GM12878 (cell line): Measurements from ENCODE around the gene RGL4. TPM values are rescaled to one million over a fixed set of nuclear protein-coding genes. Genes with fewer than 3 reads are reported as not detected.

Experiments used
- ATAC-seq: fragments of 200-7000 bp; cut with Tn5 transposase; 3 replicates; pipeline ENCODE4 v1.9.1; 2020; ENCODE audit warnings: mild to moderate bottlenecking, moderate library complexity
- BruUV-seq: library from RNA; stranded (reverse); fragments of 400-500 nt; replicated peaks from 2 replicates; lab custom pipeline; 2021; lab: Mats Ljungman, UMichigan
- CTCF ChIA-PET: fragments of 300-600 bp; sonication (Branson Sonifier 250); formaldehyde crosslinking; extraction: SDS; loops from one replicate; lab custom pipeline; 2021; ENCODE audit warnings: inconsistent platforms; lab: Yijun Ruan, JAX
- POLR2A ChIA-PET: fragments of 350-600 bp; formaldehyde crosslinking; extraction: SDS; loops from one replicate; lab custom pipeline; 2021; ENCODE audit warnings: inconsistent platforms; lab: Charles Lee
- RAD21 ChIA-PET: fragments of 300-600 bp; sonication (Branson Sonifier 250); formaldehyde crosslinking; loops from one replicate; lab custom pipeline; 2023; ENCODE audit warnings: antibody characterized with exemption; ENCODE audit not compliant: unreplicated experiment; lab: Charles Lee
- SMC1A ChIA-PET: fragments of 300-600 bp; sonication (Branson Sonifier 250); formaldehyde crosslinking; loops from one replicate; lab custom pipeline; 2023; ENCODE audit not compliant: unreplicated experiment, uncharacterized antibody; lab: Charles Lee
- DNase-seq: peaks from one replicate; pipeline ENCODE4 v3.0.0-alpha.2; 2011; ENCODE audit warnings: low read depth, low spot score
- FAIRE-seq: peaks from 3 replicates; lab custom pipeline; 2011; peaks lifted over from hg19 to GRCh38; lab: Jason Lieb, UNC
- H2AFZ ChIP-seq: 2 replicates; pipeline ENCODE4 v1.6.0; 2011; ENCODE audit warnings: low read depth, low read length, control low read depth; ENCODE audit not compliant: control insufficient read depth
- H3K27ac ChIP-seq: 2 replicates; pipeline ENCODE4 v1.5.1; 2011; ENCODE audit warnings: control low read depth; ENCODE audit not compliant: control insufficient read depth, insufficient read depth
- H3K27me3 ChIP-seq, 2 experiments: replicated peaks in 1 of 2; 2 replicates each; pipeline versions ENCODE4 v1.6.0 to v1.6.1; 2011; ENCODE audit warnings: low read length in 1 of 2; ENCODE audit not compliant: control insufficient read depth in 2 of 2, insufficient read depth in 2 of 2
- H3K36me3 ChIP-seq, 2 experiments: 2 replicates each; pipeline ENCODE4 v1.5.1; 2011; ENCODE audit warnings: low read length in 1 of 2; ENCODE audit not compliant: control insufficient read depth in 2 of 2, insufficient read depth in 2 of 2
- H3K4me1 ChIP-seq: 2 replicates; pipeline ENCODE4 v1.6.1; 2011; ENCODE audit warnings: mild to moderate bottlenecking, low read length, moderate library complexity, mixed read lengths; ENCODE audit not compliant: control insufficient read depth, insufficient read depth
- H3K4me2 ChIP-seq: 2 replicates; pipeline ENCODE4 v1.6.0; 2011; ENCODE audit warnings: control low read depth; ENCODE audit not compliant: control insufficient read depth, insufficient read depth
- H3K4me3 ChIP-seq: fragments of 200-600 bp; sonication (generic); 2 replicates; pipeline ENCODE4 v1.5.1; 2016
- H3K79me2 ChIP-seq: 2 replicates; pipeline ENCODE4 v1.6.0; 2011; ENCODE audit warnings: low read length; ENCODE audit not compliant: control insufficient read depth, insufficient read depth
- H3K9ac ChIP-seq: 2 replicates; pipeline ENCODE4 v1.8.0; 2011; ENCODE audit warnings: low read length, control low read depth, mixed read lengths; ENCODE audit not compliant: control insufficient read depth, insufficient read depth
- H3K9me3 ChIP-seq: replicated peaks from 3 replicates; pipeline ENCODE4 v1.5.1; 2011; ENCODE audit warnings: mild to moderate bottlenecking, low read length; ENCODE audit not compliant: control insufficient read depth, insufficient read depth
- H4K20me1 ChIP-seq: 2 replicates; pipeline ENCODE4 v1.6.0; 2011; ENCODE audit not compliant: control insufficient read depth, insufficient read depth
- BMI1 ChIP-seq: fragments of 450-650 bp; IDR thresholded peaks from 2 replicates; pipeline ENCODE4 v1.6.1; 2016; ENCODE audit warnings: mild to moderate bottlenecking, moderate library complexity, borderline replicate concordance
- DPF2 ChIP-seq: fragments of 450-650 bp; IDR thresholded peaks from 2 replicates; pipeline ENCODE4 v1.6.1; 2017; ENCODE audit warnings: mild to moderate bottlenecking
- EGR1 ChIP-seq, 2 experiments: IDR thresholded peaks; 1 replicate in 1 of 2; 2 replicates in 1 of 2; pipeline ENCODE4 v1.6.1; 2011 to 2012; ENCODE audit warnings: low read depth in 2 of 2, low read length in 2 of 2, borderline replicate concordance in 1 of 2, mild to moderate bottlenecking in 1 of 2, moderate library complexity in 1 of 2
- FOS ChIP-seq: IDR thresholded peaks from 3 replicates; pipeline ENCODE4 v1.6.1; 2011; ENCODE audit warnings: borderline replicate concordance; ENCODE audit not compliant: insufficient read length; ENCODE audit errors: extremely low read depth
- GATAD2B ChIP-seq: fragments of 450-650 bp; conservative IDR thresholded peaks from 2 replicates; pipeline ENCODE4 v1.6.1; 2017; ENCODE audit warnings: low read depth, mild to moderate bottlenecking, moderate library complexity
- HCFC1 ChIP-seq: fragments of 150-350 bp; IDR thresholded peaks from 2 replicates; pipeline ENCODE4 v1.6.1; 2014; ENCODE audit warnings: low read length
- JUND ChIP-seq: IDR thresholded peaks from 2 replicates; pipeline ENCODE4 v1.6.1; 2012; ENCODE audit warnings: low read depth, mild to moderate bottlenecking, low read length, improper control_type of control experiment, moderate library complexity
- MTA3 ChIP-seq: IDR thresholded peaks from 2 replicates; pipeline ENCODE4 v1.6.1; 2012; ENCODE audit warnings: low read length, inconsistent platforms, borderline replicate concordance
- POLR2A ChIP-seq: IDR thresholded peaks from 2 replicates; pipeline ENCODE4 v1.6.1; 2011; ENCODE audit warnings: low read depth, mild to moderate bottlenecking, low read length
- POLR2AphosphoS2 ChIP-seq: IDR thresholded peaks from 2 replicates; pipeline ENCODE4 v1.6.1; 2011; ENCODE audit warnings: low read depth, mild to moderate bottlenecking, low read length, improper control_type of control experiment, moderate library complexity
- RCOR1 ChIP-seq: conservative IDR thresholded peaks from 2 replicates; pipeline ENCODE4 v1.6.1; 2012; ENCODE audit warnings: low read depth, low read length, improper control_type of control experiment
- SPI1 ChIP-seq: IDR thresholded peaks from 2 replicates; pipeline ENCODE4 v1.6.1; 2011; ENCODE audit warnings: low read depth, mild to moderate bottlenecking, low read length, moderate library complexity, borderline replicate concordance; ENCODE audit not compliant: insufficient read depth
- ZNF207 ChIP-seq: fragments of 450-650 bp; IDR thresholded peaks from 2 replicates; pipeline ENCODE4 v1.6.1; 2014; ENCODE audit warnings: antibody characterized with exemption, mild to moderate bottlenecking, borderline replicate concordance
- ZNF384 ChIP-seq: IDR thresholded peaks from 2 replicates; pipeline ENCODE4 v1.6.1; 2012; ENCODE audit warnings: low read depth, mild to moderate bottlenecking, low read length, improper control_type of control experiment, borderline replicate concordance
- WGBS: methylation state at CpG from one replicate; pipeline ENCODE4 v1.1.6; 2016; ENCODE audit warnings: low lambda C conversion rate; ENCODE audit not compliant: insufficient replicate concordance, insufficient coverage; ENCODE audit errors: missing lambda C conversion rate; 5-methylcytosine and 5-hydroxymethylcytosine counted together
- in situ Hi-C: fragments of 300-500 bp; cut with MboI; formaldehyde crosslinking; loops from 9 replicates; pipeline ENCODE4 v1.14.3; 2018; ENCODE audit warnings: mixed read lengths
- intact Hi-C: fragments of 100-400 bp; cut with micrococcal nuclease; formaldehyde crosslinking; loops from one replicate; pipeline ENCODE4 v1.14.2; 2022; ENCODE audit not compliant: unreplicated experiment
- polyA plus RNA-seq, 11 experiments: library from polyadenylated mRNA; depleted of rRNA in 4 of 11; unstranded in 6 of 11; stranded (reverse) in 5 of 11; fragments of >200 nt; fragmentation: Nextera tagmentation in 4 of 11; fragmentation: Illumina TruSeq in 1 of 11; extraction: Ambion mirVana in 4 of 11; extraction: Trizol in 1 of 11; gene quantifications; 1 replicate in 1 of 11; 2 replicates in 10 of 11; pipeline versions ENCODE4 v1.2.1 to v1.2.3, GENCODE V29; 2011 to 2016; ENCODE audit warnings: inconsistent platforms in 2 of 11, missing spikeins in 2 of 11, low read depth in 1 of 11
- total RNA-seq, 4 experiments: library from RNA; depleted of rRNA in 3 of 4; stranded (reverse); fragments of >200 nt in 3 of 4; fragmentation: Illumina TruSeq in 1 of 4; extraction: Trizol in 1 of 4; gene quantifications; 2 replicates each; pipeline versions ENCODE4 v1.2.1 to v1.2.3, GENCODE V29; 2013 to 2021
- TF ChIP-seq, protein P1 (sequence below): fragments of 150-350 bp; IDR thresholded peaks from 2 replicates; pipeline ENCODE4 v1.6.1; 2016; ENCODE audit warnings: low read depth, low read length
- TF ChIP-seq, protein P2 (sequence below): fragments of 450-650 bp; IDR thresholded peaks from 2 replicates; pipeline ENCODE4 v1.6.1; 2016; ENCODE audit warnings: mild to moderate bottlenecking, moderate library complexity, borderline replicate concordance

Gene RGL4
- total and polyA plus RNA-seq, 10 of the 15 experiments (the other 5 are each of a cell fraction or from before 2014, with no cell fraction given): 1.4 to 9.0 (median 2.0) TPM; not detected in 1

DNA sequence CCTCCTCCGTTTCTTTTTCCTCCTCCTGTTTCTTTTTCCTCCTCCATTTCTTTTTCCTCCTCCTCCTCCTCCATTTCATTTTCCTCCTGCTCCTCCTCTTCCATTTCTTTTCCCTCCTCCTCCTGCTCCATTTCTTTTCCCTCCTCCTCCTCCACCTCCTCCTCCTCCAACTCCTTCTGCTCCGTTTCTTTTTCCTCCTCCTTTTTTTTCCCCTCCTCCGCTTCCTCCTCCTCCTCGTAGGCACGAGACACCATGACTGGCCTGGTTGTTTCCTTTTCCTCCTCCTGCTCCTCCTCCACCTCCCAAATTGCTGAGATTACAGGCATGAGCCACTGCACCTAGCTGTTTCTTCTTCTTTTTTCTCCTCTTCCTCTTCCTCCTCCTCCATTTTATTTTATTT is 33.1 kb upstream of the RGL4 start:
- WGBS: 96% methylated on average over 4 of the region's 5 CpGs
- Histone ChIP-seq H3K4me2 (no peak overlapping the region), H4K20me1 (no peaks in the 10 kb centered on the region), H3K9ac (no peak overlapping the region), H3K9me3 (no peaks in the 10 kb centered on the region), H3K4me1 (no peaks in the 10 kb centered on the region), H3K79me2 (no peaks in the 10 kb centered on the region), H2AFZ (no peak overlapping the region), H3K27me3 (no peaks in the 10 kb centered on the region), H3K4me3 (no peak overlapping the region), H3K27ac (no peak overlapping the region), H3K36me3 (peaks cover 0 to 3% of the 10 kb centered on the region in 2 experiments; a peak in 2 of 4 replicates)
- no peak for FAIRE-seq
- in situ Hi-C loops (loop anchor here (5.0 kb wide), 1 partner anchor 50 kb away; no protein-coding TSS in a partner anchor), intact Hi-C loops (no loop called here)
- ATAC-seq: no peak
- BruUV-seq: no TSS peak
- DNase-seq: no peak
- SMC1A ChIA-PET: no interaction called here
- RAD21 ChIA-PET: no interaction called here
- POLR2A ChIA-PET: no interaction called here
- CTCF ChIA-PET: no interaction called here
- TF ChIP-seq HCFC1 (no peak), SPI1 (no peak), ZNF384 (no peak), EGR1 (IDR thresholded peaks at IDR 0.05; ENCODE audit: borderline replicate concordance in 1 of 2, low read depth in 2 of 2, low read length in 2 of 2) (no peak), POLR2A (no peak), BMI1 (no peak), FOS (no peak), POLR2AphosphoS2 (no peak), GATAD2B (no peak), JUND (no peak), RCOR1 (no peak), ZNF207 (no peak), MTA3 (no peak), DPF2 (no peak)
- TF ChIP-seq, protein P1, sequence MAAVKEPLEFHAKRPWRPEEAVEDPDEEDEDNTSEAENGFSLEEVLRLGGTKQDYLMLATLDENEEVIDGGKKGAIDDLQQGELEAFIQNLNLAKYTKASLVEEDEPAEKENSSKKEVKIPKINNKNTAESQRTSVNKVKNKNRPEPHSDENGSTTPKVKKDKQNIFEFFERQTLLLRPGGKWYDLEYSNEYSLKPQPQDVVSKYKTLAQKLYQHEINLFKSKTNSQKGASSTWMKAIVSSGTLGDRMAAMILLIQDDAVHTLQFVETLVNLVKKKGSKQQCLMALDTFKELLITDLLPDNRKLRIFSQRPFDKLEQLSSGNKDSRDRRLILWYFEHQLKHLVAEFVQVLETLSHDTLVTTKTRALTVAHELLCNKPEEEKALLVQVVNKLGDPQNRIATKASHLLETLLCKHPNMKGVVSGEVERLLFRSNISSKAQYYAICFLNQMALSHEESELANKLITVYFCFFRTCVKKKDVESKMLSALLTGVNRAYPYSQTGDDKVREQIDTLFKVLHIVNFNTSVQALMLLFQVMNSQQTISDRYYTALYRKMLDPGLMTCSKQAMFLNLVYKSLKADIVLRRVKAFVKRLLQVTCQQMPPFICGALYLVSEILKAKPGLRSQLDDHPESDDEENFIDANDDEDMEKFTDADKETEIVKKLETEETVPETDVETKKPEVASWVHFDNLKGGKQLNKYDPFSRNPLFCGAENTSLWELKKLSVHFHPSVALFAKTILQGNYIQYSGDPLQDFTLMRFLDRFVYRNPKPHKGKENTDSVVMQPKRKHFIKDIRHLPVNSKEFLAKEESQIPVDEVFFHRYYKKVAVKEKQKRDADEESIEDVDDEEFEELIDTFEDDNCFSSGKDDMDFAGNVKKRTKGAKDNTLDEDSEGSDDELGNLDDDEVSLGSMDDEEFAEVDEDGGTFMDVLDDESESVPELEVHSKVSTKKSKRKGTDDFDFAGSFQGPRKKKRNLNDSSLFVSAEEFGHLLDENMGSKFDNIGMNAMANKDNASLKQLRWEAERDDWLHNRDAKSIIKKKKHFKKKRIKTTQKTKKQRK: no peak
- TF ChIP-seq, protein P2, sequence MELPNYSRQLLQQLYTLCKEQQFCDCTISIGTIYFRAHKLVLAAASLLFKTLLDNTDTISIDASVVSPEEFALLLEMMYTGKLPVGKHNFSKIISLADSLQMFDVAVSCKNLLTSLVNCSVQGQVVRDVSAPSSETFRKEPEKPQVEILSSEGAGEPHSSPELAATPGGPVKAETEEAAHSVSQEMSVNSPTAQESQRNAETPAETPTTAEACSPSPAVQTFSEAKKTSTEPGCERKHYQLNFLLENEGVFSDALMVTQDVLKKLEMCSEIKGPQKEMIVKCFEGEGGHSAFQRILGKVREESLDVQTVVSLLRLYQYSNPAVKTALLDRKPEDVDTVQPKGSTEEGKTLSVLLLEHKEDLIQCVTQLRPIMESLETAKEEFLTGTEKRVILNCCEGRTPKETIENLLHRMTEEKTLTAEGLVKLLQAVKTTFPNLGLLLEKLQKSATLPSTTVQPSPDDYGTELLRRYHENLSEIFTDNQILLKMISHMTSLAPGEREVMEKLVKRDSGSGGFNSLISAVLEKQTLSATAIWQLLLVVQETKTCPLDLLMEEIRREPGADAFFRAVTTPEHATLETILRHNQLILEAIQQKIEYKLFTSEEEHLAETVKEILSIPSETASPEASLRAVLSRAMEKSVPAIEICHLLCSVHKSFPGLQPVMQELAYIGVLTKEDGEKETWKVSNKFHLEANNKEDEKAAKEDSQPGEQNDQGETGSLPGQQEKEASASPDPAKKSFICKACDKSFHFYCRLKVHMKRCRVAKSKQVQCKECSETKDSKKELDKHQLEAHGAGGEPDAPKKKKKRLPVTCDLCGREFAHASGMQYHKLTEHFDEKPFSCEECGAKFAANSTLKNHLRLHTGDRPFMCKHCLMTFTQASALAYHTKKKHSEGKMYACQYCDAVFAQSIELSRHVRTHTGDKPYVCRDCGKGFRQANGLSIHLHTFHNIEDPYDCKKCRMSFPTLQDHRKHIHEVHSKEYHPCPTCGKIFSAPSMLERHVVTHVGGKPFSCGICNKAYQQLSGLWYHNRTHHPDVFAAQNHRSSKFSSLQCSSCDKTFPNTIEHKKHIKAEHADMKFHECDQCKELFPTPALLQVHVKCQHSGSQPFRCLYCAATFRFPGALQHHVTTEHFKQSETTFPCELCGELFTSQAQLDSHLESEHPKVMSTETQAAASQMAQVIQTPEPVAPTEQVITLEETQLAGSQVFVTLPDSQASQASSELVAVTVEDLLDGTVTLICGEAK: no peak
